ENCODE results near the gene CITED2. TPM values are rescaled to one million over a fixed set of nuclear protein-coding genes. Genes with fewer than 3 reads are reported as not detected.

Gene CITED2
- total RNA-seq, 4 donors from 2014 or later = 103 to 553 (median 336) TPM

DNA sequence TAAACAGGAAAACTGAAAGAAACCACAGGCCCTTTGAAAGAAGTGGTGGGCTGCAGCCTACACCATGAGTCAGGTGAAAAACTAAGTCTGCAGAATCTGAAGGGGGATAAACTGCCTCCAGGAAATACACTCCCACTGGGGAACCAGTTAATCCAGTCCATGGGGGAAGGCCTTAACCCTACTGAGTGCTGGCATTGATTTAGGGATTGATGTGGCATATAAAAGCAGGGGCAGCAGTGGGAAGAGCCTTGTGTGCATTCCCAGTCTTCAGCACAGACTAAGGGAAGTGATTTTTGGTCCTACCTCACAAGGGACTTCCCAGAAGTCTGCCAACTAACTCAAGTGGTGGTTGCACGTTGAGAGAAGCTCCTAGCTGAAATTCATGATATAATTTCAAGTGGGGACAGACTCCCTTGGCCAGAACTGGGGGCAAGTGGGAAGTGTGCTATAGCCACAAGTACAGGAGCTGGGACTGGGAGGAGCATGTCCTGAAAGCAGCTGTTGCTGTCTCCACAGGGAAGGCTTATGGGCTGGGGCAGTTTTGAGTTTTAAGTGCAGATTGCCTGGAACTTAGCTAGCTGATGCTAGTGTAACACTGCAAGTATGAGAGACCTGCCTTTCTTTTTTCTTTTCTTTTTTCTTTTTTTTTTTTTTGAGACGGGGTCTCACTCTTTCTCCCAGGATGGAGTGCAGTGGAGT is 31.2 kb downstream of the CITED2 start:
- Histone ChIP-seq H3K4me3 (no peak overlapping the region), H3K27me3 (no peaks in the 10 kb centered on the region), H3K36me3 (no peaks in the 10 kb centered on the region), H3K9me3 (no peaks in the 10 kb centered on the region), H3K4me1 (no peaks in the 10 kb centered on the region), H3K27ac (no peak overlapping the region)
- WGBS, 2 donors (ENCODE audit: low coverage in 1 of 2) = 20% methylated on average over 1 of the region's 2 CpGs; no CpG with 5 or more reads in 1 of the 2 donors
- TF ChIP-seq EP300 (IDR thresholded peaks at IDR 0.05) (no peak), POLR2A (IDR thresholded peaks at IDR 0.05) (no peak), POLR2AphosphoS5 (IDR thresholded peaks at IDR 0.05) (no peak)
- TF ChIP-seq, protein P1, sequence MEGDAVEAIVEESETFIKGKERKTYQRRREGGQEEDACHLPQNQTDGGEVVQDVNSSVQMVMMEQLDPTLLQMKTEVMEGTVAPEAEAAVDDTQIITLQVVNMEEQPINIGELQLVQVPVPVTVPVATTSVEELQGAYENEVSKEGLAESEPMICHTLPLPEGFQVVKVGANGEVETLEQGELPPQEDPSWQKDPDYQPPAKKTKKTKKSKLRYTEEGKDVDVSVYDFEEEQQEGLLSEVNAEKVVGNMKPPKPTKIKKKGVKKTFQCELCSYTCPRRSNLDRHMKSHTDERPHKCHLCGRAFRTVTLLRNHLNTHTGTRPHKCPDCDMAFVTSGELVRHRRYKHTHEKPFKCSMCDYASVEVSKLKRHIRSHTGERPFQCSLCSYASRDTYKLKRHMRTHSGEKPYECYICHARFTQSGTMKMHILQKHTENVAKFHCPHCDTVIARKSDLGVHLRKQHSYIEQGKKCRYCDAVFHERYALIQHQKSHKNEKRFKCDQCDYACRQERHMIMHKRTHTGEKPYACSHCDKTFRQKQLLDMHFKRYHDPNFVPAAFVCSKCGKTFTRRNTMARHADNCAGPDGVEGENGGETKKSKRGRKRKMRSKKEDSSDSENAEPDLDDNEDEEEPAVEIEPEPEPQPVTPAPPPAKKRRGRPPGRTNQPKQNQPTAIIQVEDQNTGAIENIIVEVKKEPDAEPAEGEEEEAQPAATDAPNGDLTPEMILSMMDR (IDR thresholded peaks at IDR 0.05) = no peak
- no peak for ATAC-seq

DNA sequence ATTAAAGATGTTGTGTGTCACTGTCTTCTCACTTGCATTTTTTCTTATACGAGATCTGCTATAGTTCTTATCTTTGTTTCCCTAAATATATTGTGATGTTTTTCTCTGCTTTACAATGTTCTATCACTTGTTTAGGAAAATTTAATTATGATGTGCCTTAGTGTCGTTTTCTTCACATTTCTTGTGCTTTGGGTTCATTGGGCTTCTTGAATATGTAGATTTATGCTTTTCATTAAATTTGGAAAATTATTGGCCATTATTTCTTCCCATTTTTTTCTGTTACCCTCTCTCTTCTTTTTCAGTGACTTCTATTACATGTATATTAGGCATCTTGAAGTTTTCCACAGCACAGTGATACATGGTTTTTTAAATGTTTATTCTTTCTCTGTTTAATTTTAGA is 33.4 kb downstream of the CITED2 start:
- Histone ChIP-seq H3K9me3 (no peaks in the 10 kb centered on the region), H3K4me3 (no peak overlapping the region), H3K4me1 (peaks cover 0 to 9% (median 0%) of the 10 kb centered on the region in 3 donors), H3K27me3 (no peaks in the 10 kb centered on the region), H3K27ac (no peak overlapping the region), H3K36me3 (no peaks in the 10 kb centered on the region)
- 84 to 85% methylated on average over 2 of the region's 2 CpGs for WGBS, 2 donors (ENCODE audit: low coverage in 1 of 2)
- no peak for ATAC-seq
- TF ChIP-seq POLR2A (IDR thresholded peaks at IDR 0.05) (no peak), EP300 (IDR thresholded peaks at IDR 0.05) (no peak), POLR2AphosphoS5 (IDR thresholded peaks at IDR 0.05) (no peak)
- TF ChIP-seq, protein P1 (IDR thresholded peaks at IDR 0.05) = no peak

- WGBS, 2 donors (ENCODE audit: low coverage in 1 of 2) = 75 to 80% methylated on average over 5 to 9 of the region's 9 CpGs
Observed at GRCh38 chr6:139338795-139339194, 35.7 kb downstream of the CITED2 start.

GRCh38 chr6:139337830-139338229 is 36.6 kb downstream of the CITED2 start:
- TF ChIP-seq POLR2A (IDR thresholded peaks at IDR 0.05) = no peak
- no peak for TF ChIP-seq EP300 (IDR thresholded peaks at IDR 0.05)
- TF ChIP-seq, protein P1 (IDR thresholded peaks at IDR 0.05) = no peak
- TF ChIP-seq POLR2AphosphoS5 (IDR thresholded peaks at IDR 0.05) = no peak
- 80 to 97% methylated on average over 4 to 5 of the region's 5 CpGs for WGBS, 2 donors (ENCODE audit: low coverage in 1 of 2)
- Histone ChIP-seq H3K9me3 (no peaks in the 10 kb centered on the region), H3K4me1 (peaks cover 0 to 28% (median 0%) of the 10 kb centered on the region in 3 donors), H3K36me3 (no peaks in the 10 kb centered on the region), H3K27ac (no peak overlapping the region), H3K4me3 (no peak overlapping the region), H3K27me3 (no peaks in the 10 kb centered on the region)
- no peak for ATAC-seq

More at GRCh38 chr6:139338795-139339194, 35.7 kb downstream of the CITED2 start:
- H3K9me3 ChIP-seq = no peaks in the 10 kb centered on the region
- TF ChIP-seq EP300 (IDR thresholded peaks at IDR 0.05) (no peak), POLR2AphosphoS5 (IDR thresholded peaks at IDR 0.05) (peak; percentile 32), POLR2A (IDR thresholded peaks at IDR 0.05) (no peak)
- TF ChIP-seq, protein P1 (IDR thresholded peaks at IDR 0.05) = no peak
- H3K36me3 ChIP-seq = no peaks in the 10 kb centered on the region
- no peaks in the 10 kb centered on the region for H3K27me3 ChIP-seq
- ATAC-seq = peak; percentile 67
- H3K4me3 ChIP-seq = no peak overlapping the region
- H3K27ac ChIP-seq = peak overlapping the region in 1 of 4 donors; percentile 15
- H3K4me1 ChIP-seq = peaks cover 0 to 28% (median 0%) of the 10 kb centered on the region in 3 donors

GRCh38 chr6:139337001-139337400 is 37.4 kb downstream of the CITED2 start:
- no peak overlapping the region for H3K4me3 ChIP-seq
- H3K27ac ChIP-seq = no peak overlapping the region
- ATAC-seq = no peak
- H3K36me3 ChIP-seq = no peaks in the 10 kb centered on the region
- TF ChIP-seq POLR2A (IDR thresholded peaks at IDR 0.05) (no peak), POLR2AphosphoS5 (IDR thresholded peaks at IDR 0.05) (no peak), EP300 (IDR thresholded peaks at IDR 0.05) (no peak)
- TF ChIP-seq, protein P1 (IDR thresholded peaks at IDR 0.05) = no peak
- peaks cover 0 to 28% (median 0%) of the 10 kb centered on the region in 3 donors for H3K4me1 ChIP-seq
- no peaks in the 10 kb centered on the region for H3K9me3 ChIP-seq
- H3K27me3 ChIP-seq = no peaks in the 10 kb centered on the region
- WGBS, 2 donors (ENCODE audit: low coverage in 1 of 2) = 62 to 76% methylated on average over 2 of the region's 2 CpGs
